NB4 (cell line): ENCODE results near the gene TRIOBP.

Experiments
- CTCF ChIP-seq: IDR thresholded peaks from one replicate; pipeline ENCODE4 v1.5.1; 2012; ENCODE audit warnings: low read depth, low read length
- POLR2A ChIP-seq: IDR thresholded peaks from 2 replicates; pipeline ENCODE4 v1.6.1; 2011; ENCODE audit warnings: mild to moderate bottlenecking; ENCODE audit not compliant: insufficient read length; ENCODE audit errors: extremely low read depth

GRCh38 chr22:37709445-37709765, 12.6 kb downstream of the TRIOBP start:
- TF ChIP-seq CTCF (no peak), POLR2A (no peak)
